GM15510 (cell line): Measurements from ENCODE around the gene KCNJ5.

ENCODE experiments used
- POLR2A ChIP-seq: IDR thresholded peaks from 3 replicates; pipeline ENCODE4 v1.6.1; 2011; ENCODE audit warnings: borderline replicate concordance; ENCODE audit not compliant: insufficient read length; ENCODE audit errors: extremely low read depth

The KCNJ5 gene

GRCh38 chr11:128938156-128938885, 47.2 kb downstream of the KCNJ5 start:
- no peak for TF ChIP-seq POLR2A

- no peak for TF ChIP-seq POLR2A
Measured at GRCh38 chr11:128939591-128939990, 48.4 kb downstream of the KCNJ5 start.

- TF ChIP-seq POLR2A: no peak
Measured at GRCh38 chr11:128940156-128940555, 49.0 kb downstream of the KCNJ5 start.

- TF ChIP-seq POLR2A: no peak
Measured at GRCh38 chr11:128940603-128941002, 49.4 kb downstream of the KCNJ5 start.

- no peak for TF ChIP-seq POLR2A
Measured at GRCh38 chr11:128941110-128941509, 50.0 kb downstream of the KCNJ5 start.

- TF ChIP-seq POLR2A: no peak
Measured at GRCh38 chr11:128941573-128942271, 50.6 kb downstream of the KCNJ5 start.

GRCh38 chr11:128942272-128942612, 51.1 kb downstream of the KCNJ5 start:
- TF ChIP-seq POLR2A: no peak

- TF ChIP-seq POLR2A: no peak
Measured at GRCh38 chr11:128942817-128943427, 51.8 kb downstream of the KCNJ5 start, which contains the start of gene TP53AIP1. Gene TP53AIP1 (minus strand): TSS chr11:128942871. CDS start chr11:128937818, 5,053 bp downstream.

GRCh38 chr11:128943428-128943976, 52.3 kb downstream of the KCNJ5 start:
- TF ChIP-seq POLR2A: no peak

- TF ChIP-seq POLR2A: no peak
Measured at GRCh38 chr11:128946648-128947047, 55.5 kb downstream of the KCNJ5 start.

GRCh38 chr11:128947773-128948172, 56.6 kb downstream of the KCNJ5 start:
- no peak for TF ChIP-seq POLR2A

- no peak for TF ChIP-seq POLR2A
Measured at GRCh38 chr11:128948583-128948982, 57.4 kb downstream of the KCNJ5 start.

GRCh38 chr11:128949791-128950454, 58.8 kb downstream of the KCNJ5 start:
- TF ChIP-seq POLR2A: no peak

GRCh38 chr11:128953151-128953550, 62.0 kb downstream of the KCNJ5 start:
- no peak for TF ChIP-seq POLR2A

GRCh38 chr11:128955636-128956035, 64.5 kb downstream of the KCNJ5 start:
- TF ChIP-seq POLR2A: no peak
